HG03108 (cell line): Measurements from ENCODE around the gene HLA-DRA.
"Not testable (repeated sequence)": the region's sequence is repeated elsewhere in the genome, so short reads cannot be mapped to it uniquely, and the experiment has no call there.

Source experiments
- ATAC-seq: cut with Tn5 transposase; IDR thresholded peaks from one replicate; pipeline ENCODE4 v1.9.1; 2021; ENCODE audit warnings: moderate library complexity; ENCODE audit not compliant: unreplicated experiment

Gene HLA-DRA

GRCh38 chr6:32430179-32430578, 9.5 kb upstream of the HLA-DRA start:
- no peak for ATAC-seq

- ATAC-seq, result no peak
Measured at GRCh38 chr6:32431142-32431541, 8.5 kb upstream of the HLA-DRA start.

- no peak for ATAC-seq
Measured at GRCh38 chr6:32432050-32432450, 7.6 kb upstream of the HLA-DRA start.

GRCh38 chr6:32433950-32434349, 5.7 kb upstream of the HLA-DRA start:
- ATAC-seq, result not testable (repeated sequence)

- ATAC-seq, result no peak
Measured at GRCh38 chr6:32436186-32436585, 3.5 kb upstream of the HLA-DRA start.

- peak; percentile 61 for ATAC-seq
Measured at GRCh38 chr6:32436995-32437836, 2.5 kb upstream of the HLA-DRA start.

- peak; percentile 3 for ATAC-seq
Measured at GRCh38 chr6:32439139-32439538, 548 bp upstream of the HLA-DRA start.

GRCh38 chr6:32442243-32442667, 2.6 kb downstream of the HLA-DRA start:
- ATAC-seq, result no peak

GRCh38 chr6:32442977-32443552, 3.4 kb downstream of the HLA-DRA start:
- no peak for ATAC-seq

GRCh38 chr6:32444433-32444832, 4.7 kb downstream of the HLA-DRA start:
- no peak for ATAC-seq

- no peak for ATAC-seq
Measured at GRCh38 chr6:32445321-32445854, 5.7 kb downstream of the HLA-DRA start.

- no peak for ATAC-seq
Measured at GRCh38 chr6:32447932-32448331, 8.2 kb downstream of the HLA-DRA start.

GRCh38 chr6:32449088-32449736, 9.5 kb downstream of the HLA-DRA start:
- no peak for ATAC-seq

- ATAC-seq, result no peak
Measured at GRCh38 chr6:32457054-32457453, 17.4 kb downstream of the HLA-DRA start.

- no peak for ATAC-seq
Measured at GRCh38 chr6:32459781-32460424, 20.2 kb downstream of the HLA-DRA start.

- ATAC-seq, result no peak
Measured at GRCh38 chr6:32460528-32460927, 20.8 kb downstream of the HLA-DRA start.

- ATAC-seq, result no peak
Measured at GRCh38 chr6:32461493-32461892, 21.8 kb downstream of the HLA-DRA start.

- peak; percentile 72 for ATAC-seq
Measured at GRCh38 chr6:32462609-32463008, 22.9 kb downstream of the HLA-DRA start.

- ATAC-seq, result not testable (repeated sequence)
Measured at GRCh38 chr6:32467743-32468503, 28.2 kb downstream of the HLA-DRA start.

- no peak for ATAC-seq
Measured at GRCh38 chr6:32472781-32473375, 33.2 kb downstream of the HLA-DRA start.
